Neural cell (in vitro differentiated cells): ENCODE data around the gene BRD2. TPM values are rescaled to one million over a fixed set of nuclear protein-coding genes. Genes with fewer than 3 reads are reported as not detected.

Experiments
- H2AFZ ChIP-seq: fragments of 200-600, 300-800 bp; sonication (generic), shearing (Covaris generic); 2 replicates; pipeline ENCODE4 v1.6.0; 2014; ENCODE audit warnings: low read depth, mild to moderate bottlenecking, antibody characterized with exemption, low read length, moderate library complexity
- H3F3A ChIP-seq: fragments of 200-600 bp; shearing (Covaris generic); 2 replicates; pipeline ENCODE4 v1.6.1; 2016; ENCODE audit warnings: mild to moderate bottlenecking, moderate library complexity, mixed read lengths, antibody characterized with exemption, low read length; ENCODE audit not compliant: insufficient read depth, poor library complexity, severe bottlenecking
- H3K27ac ChIP-seq: fragments of 200-600, 300-800 bp; sonication (generic), shearing (Covaris generic); 2 replicates; pipeline ENCODE4 v1.5.1; 2014; ENCODE audit warnings: mild to moderate bottlenecking, low read length, moderate library complexity
- H3K27me3 ChIP-seq: fragments of 300-800, 200-600 bp; sonication (generic), shearing (Covaris generic); 2 replicates; pipeline ENCODE4 v1.6.0; 2014; ENCODE audit warnings: mild to moderate bottlenecking, low read depth, low read length, moderate library complexity; ENCODE audit not compliant: insufficient read depth
- H3K36me3 ChIP-seq: fragments of 300-800, 200-600 bp; sonication (generic), shearing (Covaris generic); 2 replicates; pipeline ENCODE4 v1.5.1; 2014; ENCODE audit warnings: mild to moderate bottlenecking, antibody characterized with exemption, low read length, moderate library complexity; ENCODE audit not compliant: insufficient read depth
- H3K4me2 ChIP-seq: fragments of 300-800, 200-600 bp; sonication (generic), shearing (Covaris generic); 2 replicates; pipeline ENCODE4 v1.6.0; 2014; ENCODE audit warnings: mild to moderate bottlenecking, low read length
- H3K4me3 ChIP-seq: fragments of 300-800, 200-600 bp; sonication (generic), shearing (Covaris generic); 2 replicates; pipeline ENCODE4 v1.5.1; 2014; ENCODE audit warnings: mild to moderate bottlenecking, low read length, moderate library complexity
- H3K79me2 ChIP-seq: fragments of 200-600 bp; shearing (Covaris generic); replicated peaks from 2 replicates; pipeline ENCODE4 v1.6.0; 2014; ENCODE audit warnings: mild to moderate bottlenecking, low read length, moderate library complexity; ENCODE audit not compliant: insufficient read depth
- H3K9ac ChIP-seq: fragments of 300-800, 200-600 bp; sonication (generic), shearing (Covaris generic); 2 replicates; pipeline ENCODE4 v1.6.1; 2016; ENCODE audit warnings: mild to moderate bottlenecking, low read length, mixed read lengths
- H3K9me2 ChIP-seq: fragments of 200-600 bp; shearing (Covaris generic); 2 replicates; pipeline ENCODE4 v1.6.1; 2016; ENCODE audit warnings: mild to moderate bottlenecking, low read length, mixed read lengths; ENCODE audit not compliant: insufficient read depth
- H3K9me3 ChIP-seq: fragments of 200-600, 300-800 bp; sonication (generic), shearing (Covaris generic); 2 replicates; pipeline ENCODE4 v1.6.1; 2016; ENCODE audit warnings: mild to moderate bottlenecking, mixed run types, low read length, moderate library complexity, mixed read lengths
- H4K20me1 ChIP-seq: fragments of 200-600 bp; shearing (Covaris generic); 2 replicates; pipeline ENCODE4 v1.6.1; 2016; ENCODE audit warnings: mild to moderate bottlenecking, mixed run types; ENCODE audit not compliant: insufficient read depth
- CTCF ChIP-seq: fragments of 450-650 bp; IDR thresholded peaks from 2 replicates; pipeline ENCODE4 v1.5.1; 2014; ENCODE audit warnings: antibody characterized with exemption, mild to moderate bottlenecking, moderate library complexity; ENCODE audit not compliant: poor library complexity, severe bottlenecking
- EP300 ChIP-seq: fragments of 450-650 bp; conservative IDR thresholded peaks from 2 replicates; pipeline ENCODE4 v1.6.1; 2014; ENCODE audit warnings: antibody characterized with exemption, mild to moderate bottlenecking, moderate library complexity; ENCODE audit not compliant: poor library complexity, severe bottlenecking
- MXI1 ChIP-seq: fragments of 450-650 bp; conservative IDR thresholded peaks from 2 replicates; pipeline ENCODE4 v1.6.1; 2014; ENCODE audit warnings: antibody characterized with exemption, mild to moderate bottlenecking; ENCODE audit not compliant: poor library complexity, severe bottlenecking
- POLR2AphosphoS5 ChIP-seq: IDR thresholded peaks from 2 replicates; pipeline ENCODE4 v1.6.1; 2012
- RAD21 ChIP-seq: fragments of 450-650 bp; conservative IDR thresholded peaks from 2 replicates; pipeline ENCODE4 v1.6.1; 2014; ENCODE audit warnings: antibody characterized with exemption, mild to moderate bottlenecking, moderate library complexity
- REST ChIP-seq: IDR thresholded peaks from 2 replicates; pipeline ENCODE4 v1.6.1; 2012; ENCODE audit warnings: borderline replicate concordance
- SMC3 ChIP-seq: fragments of 450-650 bp; conservative IDR thresholded peaks from 2 replicates; pipeline ENCODE4 v1.6.1; 2014; ENCODE audit warnings: antibody characterized with exemption, mild to moderate bottlenecking, moderate library complexity; ENCODE audit not compliant: poor library complexity
- polyA plus RNA-seq: library from polyadenylated mRNA; depleted of rRNA; stranded (reverse); fragments of >200 nt; gene quantifications from 2 replicates; pipeline ENCODE4 v1.2.3, GENCODE V29; 2014

The BRD2 gene
- polyA plus RNA-seq, 1 donor from 2014 or later = 107 TPM

- H3K9ac ChIP-seq = no peak overlapping the region
- no peak overlapping the region for H3K4me2 ChIP-seq
- no peak overlapping the region for H2AFZ ChIP-seq
- no peak overlapping the region for H3K27ac ChIP-seq
- no peaks in the 10 kb centered on the region for H3K9me3 ChIP-seq
- peaks cover 32% of the 10 kb centered on the region for H4K20me1 ChIP-seq
- H3K9me2 ChIP-seq = no peaks in the 10 kb centered on the region
- no peak overlapping the region for H3K4me3 ChIP-seq
- peaks cover 34% of the 10 kb centered on the region for H3K79me2 ChIP-seq
- TF ChIP-seq RAD21 (no peak), MXI1 (no peak)
- H3K36me3 ChIP-seq = peaks cover 21% of the 10 kb centered on the region
- H3K27me3 ChIP-seq = no peaks in the 10 kb centered on the region
- peaks cover 4% of the 10 kb centered on the region for H3F3A ChIP-seq
Measured at GRCh38 chr6:32980488-32981038, 12.2 kb downstream of the BRD2 start.

- H3K9me3 ChIP-seq = no peaks in the 10 kb centered on the region
- H3K4me3 ChIP-seq = no peak overlapping the region
- peaks cover 18% of the 10 kb centered on the region for H3K79me2 ChIP-seq
- H3K4me2 ChIP-seq = no peak overlapping the region
- H3K36me3 ChIP-seq = peaks cover 15% of the 10 kb centered on the region
- H3K27me3 ChIP-seq = no peaks in the 10 kb centered on the region
- no peak overlapping the region for H3K9ac ChIP-seq
- no peaks in the 10 kb centered on the region for H3K9me2 ChIP-seq
- no peak overlapping the region for H3K27ac ChIP-seq
- H2AFZ ChIP-seq = no peak overlapping the region
- peaks cover 15% of the 10 kb centered on the region for H4K20me1 ChIP-seq
- TF ChIP-seq RAD21 (no peak), EP300 (no peak), MXI1 (no peak), SMC3 (no peak), POLR2AphosphoS5 (no peak)
- no peaks in the 10 kb centered on the region for H3F3A ChIP-seq
Measured at GRCh38 chr6:32982084-32982701, 13.8 kb downstream of the BRD2 start.

- H3K79me2 ChIP-seq = peaks cover 11% of the 10 kb centered on the region
- H3K4me2 ChIP-seq = no peak overlapping the region
- H3K9ac ChIP-seq = no peak overlapping the region
- no peaks in the 10 kb centered on the region for H3K9me3 ChIP-seq
- TF ChIP-seq REST = no peak
- TF ChIP-seq MXI1 = no peak
- no peak for TF ChIP-seq CTCF
- TF ChIP-seq RAD21 = no peak
- no peak overlapping the region for H3K27ac ChIP-seq
- H3K36me3 ChIP-seq = peaks cover 9% of the 10 kb centered on the region
- H4K20me1 ChIP-seq = peaks cover 9% of the 10 kb centered on the region
- no peak overlapping the region for H3K4me3 ChIP-seq
- H3K27me3 ChIP-seq = no peaks in the 10 kb centered on the region
- H3K9me2 ChIP-seq = no peaks in the 10 kb centered on the region
- H2AFZ ChIP-seq = no peak overlapping the region
- no peaks in the 10 kb centered on the region for H3F3A ChIP-seq
Measured at GRCh38 chr6:32982702-32983492, 14.5 kb downstream of the BRD2 start.
